K562 (cell line): Measurements from ENCODE around the gene TOR1A. TPM values are rescaled to one million over a fixed set of nuclear protein-coding genes. Genes with fewer than 3 reads are reported as not detected.

Experiments used
- AFF4 ChIP-seq: sonication (generic); formaldehyde crosslinking; IDR thresholded peaks from 2 replicates; pipeline ENCODE4 v1.8.0; 2023; ENCODE audit warnings: mild to moderate bottlenecking, missing genetic modification reagents
- BRD4 ChIP-seq: fragments of 200-600 bp; sonication (generic); IDR thresholded peaks from 2 replicates; pipeline ENCODE4 v1.6.1; 2017; ENCODE audit warnings: inconsistent platforms
- CC2D1A ChIP-seq: fragments of 450-650 bp; IDR thresholded peaks from 2 replicates; pipeline ENCODE4 v1.6.1; 2017; ENCODE audit warnings: mild to moderate bottlenecking
- E2F3 ChIP-seq: fragments of 250-450 bp; sonication (Bioruptor Pico); IDR thresholded peaks from 2 replicates; pipeline ENCODE4 v1.4.0; 2020; ENCODE audit warnings: mild to moderate bottlenecking
- FOXO4 ChIP-seq: fragments of 450-650 bp; formaldehyde crosslinking; IDR thresholded peaks from 2 replicates; pipeline ENCODE4 v1.4.0; 2020; ENCODE audit warnings: mild to moderate bottlenecking, moderate library complexity
- GABPA ChIP-seq: fragments of 200-800 bp; sonication (Bioruptor generic); conservative IDR thresholded peaks from 2 replicates; pipeline ENCODE4 v1.6.1; 2016; ENCODE audit warnings: low read depth, missing genetic modification characterization, missing compliant biosample characterization
- GABPB1 ChIP-seq: sonication (generic); formaldehyde crosslinking; IDR thresholded peaks from 2 replicates; pipeline ENCODE4 v1.8.0; 2022; ENCODE audit warnings: mild to moderate bottlenecking, missing genetic modification reagents
- GTF2F1 ChIP-seq: IDR thresholded peaks from 2 replicates; pipeline ENCODE4 v1.6.1; 2011; ENCODE audit warnings: low read depth, low read length, improper control_type of control experiment
- HMGN3 ChIP-seq: IDR thresholded peaks from 2 replicates; pipeline ENCODE4 v1.6.1; 2011; ENCODE audit warnings: borderline replicate concordance, low read depth, mild to moderate bottlenecking, mixed read lengths, low read length; ENCODE audit not compliant: insufficient read length; ENCODE audit errors: extremely low read depth
- MECOM ChIP-seq: fragments of 250-450 bp; sonication (Bioruptor Pico); IDR thresholded peaks from 2 replicates; pipeline ENCODE4 v1.8.0; 2022; ENCODE audit warnings: inconsistent platforms
- MEIS2 ChIP-seq: fragments of 450-650 bp; IDR thresholded peaks from 2 replicates; pipeline ENCODE4 v1.6.1; 2014; ENCODE audit warnings: mild to moderate bottlenecking; ENCODE audit not compliant: partially characterized antibody
- NR2C2 ChIP-seq, 2 experiments: fragments of 200-800 bp in 1 of 2; sonication (Bioruptor generic) in 1 of 2; sonication (generic) in 1 of 2; formaldehyde crosslinking in 1 of 2; IDR thresholded peaks; 2 replicates each; pipeline versions ENCODE4 v1.6.1 to v1.8.0; 2016 to 2022; ENCODE audit warnings: mild to moderate bottlenecking in 1 of 2, missing compliant biosample characterization in 1 of 2, missing genetic modification characterization in 1 of 2, missing genetic modification reagents in 1 of 2
- RBM39 ChIP-seq: fragments of 200-400 bp; formaldehyde crosslinking; optimal IDR thresholded peaks from 2 replicates; pipeline ENCODE3; 2018; ENCODE audit warnings: low read depth, low read length
- SIRT6 ChIP-seq: IDR thresholded peaks from one replicate; pipeline ENCODE4 v1.6.1; 2012; ENCODE audit warnings: low read depth, mild to moderate bottlenecking, control low read depth, inconsistent platforms, low read length, moderate library complexity
- U2AF1 ChIP-seq: fragments of 200-400 bp; formaldehyde crosslinking; optimal IDR thresholded peaks from 2 replicates; pipeline ENCODE3; 2017; ENCODE audit warnings: mild to moderate bottlenecking, low read depth, low read length, moderate library complexity
- ZBTB17 ChIP-seq: fragments of 450-650 bp; formaldehyde crosslinking; IDR thresholded peaks from 2 replicates; pipeline ENCODE4 v1.4.0; 2020; ENCODE audit warnings: mild to moderate bottlenecking
- ZBTB2 ChIP-seq: fragments of 450-650 bp; IDR thresholded peaks from 2 replicates; pipeline ENCODE4 v1.6.1; 2016; ENCODE audit warnings: antibody characterized with exemption
- ZNF212 ChIP-seq: fragments of 450-650 bp; formaldehyde crosslinking; IDR thresholded peaks from 2 replicates; pipeline ENCODE4 v1.4.0; 2020; ENCODE audit warnings: mild to moderate bottlenecking
- ZNF436 ChIP-seq: fragments of 250-450, 450-650 bp; sonication (Bioruptor Pico); formaldehyde crosslinking; IDR thresholded peaks from 2 replicates; pipeline ENCODE4 v1.7.0; 2020; ENCODE audit warnings: mild to moderate bottlenecking
- ZNF444 ChIP-seq: fragments of 250-450 bp; sonication (Bioruptor Pico); IDR thresholded peaks from 2 replicates; pipeline ENCODE4 v1.4.0; 2020; ENCODE audit warnings: mild to moderate bottlenecking, moderate library complexity
- ZNF79 ChIP-seq: fragments of 250-450 bp; sonication (Bioruptor Pico); IDR thresholded peaks from 2 replicates; pipeline ENCODE4 v1.4.0; 2020; ENCODE audit warnings: low read depth, mild to moderate bottlenecking, moderate library complexity
- polyA plus RNA-seq, 8 experiments: library from polyadenylated mRNA; depleted of rRNA in 4 of 8; stranded (reverse) in 5 of 8; unstranded in 3 of 8; fragments of >200 nt; fragmentation: Nextera tagmentation in 2 of 8; fragmentation: Illumina TruSeq in 1 of 8; extraction: Ambion mirVana in 2 of 8; extraction: Trizol in 1 of 8; gene quantifications; 2 replicates each; pipeline versions ENCODE4 v1.2.1 to v1.2.3, GENCODE V29; 2011 to 2014; ENCODE audit warnings: inconsistent platforms in 1 of 8, missing spikeins in 1 of 8
- total RNA-seq, 7 experiments: library from RNA; depleted of rRNA in 6 of 7; stranded (reverse); fragments of >200 nt in 6 of 7; fragmentation: Illumina TruSeq in 2 of 7; extraction: Trizol in 2 of 7; gene quantifications; 2 replicates each; pipeline versions ENCODE4 v1.2.1 to v1.2.3, GENCODE V29; 2011 to 2021; ENCODE audit warnings: low replicate concordance in 1 of 7

TOR1A gene
- total and polyA plus RNA-seq, 9 of the 15 experiments (the other 6 are each of a cell fraction or from before 2014, with no cell fraction given) = 4.5 to 85.8 (median 51.3) TPM

GRCh38 chr9:129863059-129863690, 39.2 kb upstream of the TOR1A start (continued):
- TF ChIP-seq E2F3 (CRISPR knock-in tag) (peak; percentile 95), NR2C2 (CRISPR knock-in tag; IDR thresholded peaks at IDR 0.05) (peak; percentile 71; the same call in 1 of the 2 replicates), NR2C2 (tag; IDR thresholded peaks at IDR 0.05) (peak; percentile 87), AFF4 (CRISPR knock-in tag) (peak; percentile 96), FOXO4 (CRISPR knock-in tag) (peak; percentile 83; the same call in 1 of the 2 replicates), ZBTB17 (CRISPR knock-in tag) (peak; percentile 93), ZNF212 (CRISPR knock-in tag) (peak; percentile 81; the same call in 1 of the 2 replicates), GABPB1 (CRISPR knock-in tag) (peak; percentile 91), CC2D1A (peak; percentile 98), ZBTB2 (peak; percentile 92), MEIS2 (no peak), RBM39 (peak; percentile 86), MECOM (peak; percentile 91), GTF2F1 (peak; percentile 20; the same call in 1 of the 2 replicates), BRD4 (peak; percentile 81; the same call in 1 of the 2 replicates), ZNF444 (CRISPR knock-in tag) (peak; percentile 70; the same call in 1 of the 2 replicates), ZNF79 (peak; percentile 81), ZNF436 (CRISPR knock-in tag) (no peak), SIRT6 (no peak), GABPA (peak; percentile 85), HMGN3 (peak; percentile 100), U2AF1 (no peak)
